ENCODE measurements around the gene SPDYC.

The SPDYC gene

GRCh38 chr11:65131895-65132237 lies 38.2 kb upstream of the SPDYC start:
- Histone ChIP-seq H3K27me3 (ENCODE audit: control insufficient read depth, insufficient read depth, low read length) (no peaks in the 10 kb centered on the region), H3K4me2 (ENCODE audit: low read length) (no peak overlapping the region), H3K9ac (no peak overlapping the region), H2AFZ (no peak overlapping the region), H3K79me2 (peaks cover 10% of the 10 kb centered on the region), H3K4me1 (peaks cover 2% of the 10 kb centered on the region), H3K36me3 (ENCODE audit: control insufficient read depth, insufficient read depth, low read length) (no peaks in the 10 kb centered on the region), H3K4me3 (ENCODE audit: low read depth, low read length) (no peak overlapping the region), H3K9me3 (ENCODE audit: control insufficient read depth, low read length) (no peaks in the 10 kb centered on the region), H3K27ac (no peak overlapping the region)
- no peak for TF ChIP-seq CTCF (IDR thresholded peaks at IDR 0.05)

GRCh38 chr11:65132238-65132987 lies 37.6 kb upstream of the SPDYC start:
- Histone ChIP-seq H3K9me3 (ENCODE audit: control insufficient read depth, low read length) (no peaks in the 10 kb centered on the region), H3K4me3 (ENCODE audit: low read depth, low read length) (no peak overlapping the region), H3K27me3 (ENCODE audit: control insufficient read depth, insufficient read depth, low read length) (no peaks in the 10 kb centered on the region), H3K9ac (no peak overlapping the region), H3K4me1 (peaks cover 2% of the 10 kb centered on the region), H3K4me2 (ENCODE audit: low read length) (no peak overlapping the region), H2AFZ (no peak overlapping the region), H3K79me2 (peaks cover 10% of the 10 kb centered on the region), H3K27ac (no peak overlapping the region), H3K36me3 (ENCODE audit: control insufficient read depth, insufficient read depth, low read length) (no peaks in the 10 kb centered on the region)
- no peak for TF ChIP-seq CTCF (IDR thresholded peaks at IDR 0.05)

GRCh38 chr11:65132988-65133700 lies 36.9 kb upstream of the SPDYC start:
- Histone ChIP-seq H3K4me1 (peaks cover 2% of the 10 kb centered on the region), H3K9ac (no peak overlapping the region), H3K36me3 (ENCODE audit: control insufficient read depth, insufficient read depth, low read length) (no peaks in the 10 kb centered on the region), H2AFZ (no peak overlapping the region), H3K27ac (no peak overlapping the region), H3K9me3 (ENCODE audit: control insufficient read depth, low read length) (no peaks in the 10 kb centered on the region), H3K79me2 (peaks cover 10% of the 10 kb centered on the region), H3K27me3 (ENCODE audit: control insufficient read depth, insufficient read depth, low read length) (no peaks in the 10 kb centered on the region), H3K4me3 (ENCODE audit: low read depth, low read length) (peak overlapping the region; percentile 92), H3K4me2 (ENCODE audit: low read length) (peak overlapping the region; percentile 87)
- TF ChIP-seq CTCF (IDR thresholded peaks at IDR 0.05), result no peak

GRCh38 chr11:65133724-65134123 lies 36.3 kb upstream of the SPDYC start:
- Histone ChIP-seq H3K9me3 (ENCODE audit: control insufficient read depth, low read length) (no peaks in the 10 kb centered on the region), H3K79me2 (peaks cover 10% of the 10 kb centered on the region), H3K27ac (peak overlapping the region; percentile 100), H3K9ac (no peak overlapping the region), H3K4me2 (ENCODE audit: low read length) (peak overlapping the region; percentile 87), H3K4me1 (peaks cover 2% of the 10 kb centered on the region), H3K36me3 (ENCODE audit: control insufficient read depth, insufficient read depth, low read length) (no peaks in the 10 kb centered on the region), H3K27me3 (ENCODE audit: control insufficient read depth, insufficient read depth, low read length) (no peaks in the 10 kb centered on the region), H2AFZ (peak overlapping the region; percentile 91), H3K4me3 (ENCODE audit: low read depth, low read length) (peak overlapping the region; percentile 92)
- TF ChIP-seq CTCF (IDR thresholded peaks at IDR 0.05), result no peak
